ENCODE data around the gene PFN1. TPM values are rescaled to one million over a fixed set of nuclear protein-coding genes. Genes with fewer than 3 reads are reported as not detected.
A peak's percentile ranks its signal among the peaks of the same experiment; 100 is the strongest.

The PFN1 gene
- total and polyA plus RNA-seq, 2 of the 8 experiments (the other 6 are each of a cell fraction or from before 2014, with no cell fraction given): 1,355 to 1,949 TPM

DNA sequence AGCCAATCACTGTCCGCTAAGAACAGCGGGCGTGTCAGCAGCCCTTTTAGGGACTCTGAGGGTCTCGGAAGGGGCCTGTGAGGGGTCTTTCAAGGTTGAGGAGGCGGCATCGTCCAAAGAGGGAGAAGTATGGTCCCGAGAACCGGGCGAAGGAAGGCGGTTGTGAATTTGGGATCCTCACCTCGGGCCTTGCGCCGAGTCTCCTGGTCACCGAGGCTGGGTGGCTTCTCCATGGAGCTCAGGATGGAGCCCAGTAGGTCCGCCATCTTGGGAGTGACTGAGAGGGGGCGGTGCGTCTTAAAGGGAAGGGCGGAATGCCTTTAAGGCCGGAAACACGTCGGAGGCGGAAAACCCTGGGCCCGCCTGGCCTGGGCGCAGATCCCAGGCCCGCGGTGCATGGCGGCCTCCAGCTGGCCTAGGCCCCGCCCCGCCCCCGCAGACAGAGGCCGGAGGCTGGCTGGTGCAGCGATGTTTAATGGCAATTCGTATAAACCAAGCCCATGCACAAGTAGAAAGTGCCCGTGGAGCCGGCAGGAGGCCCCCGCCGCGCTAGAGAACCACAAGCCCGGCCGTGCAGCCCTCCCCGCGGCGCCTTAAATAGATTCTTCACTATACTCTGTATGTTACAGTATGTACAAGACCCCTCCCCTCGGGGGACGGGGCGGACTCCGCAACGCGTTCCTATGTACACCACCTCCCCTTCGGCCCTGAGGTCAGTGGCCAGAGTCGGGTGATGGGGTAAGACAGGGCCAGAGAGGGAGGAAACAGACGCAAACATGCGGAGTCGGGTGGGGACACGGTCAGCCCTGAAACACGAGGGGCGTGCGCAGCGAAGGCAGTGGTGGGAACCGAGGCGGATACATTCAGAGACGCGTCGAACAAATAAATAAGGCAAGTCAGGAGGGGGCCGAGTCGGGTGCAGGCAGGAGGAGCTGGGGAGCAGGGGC lies 19.5 kb upstream of the PFN1 start, which contains the start of gene SPAG7:
SPAG7 (minus strand) TSS at position 279 of the 947 bp plus-strand sequence; CDS start at position 266, 13 bp downstream.
- Histone ChIP-seq H3K56ac (replicated peaks; ENCODE audit: insufficient read length, low read depth, low read length) (peak within 1 kb of the TSS; percentile 83), H3K23ac (ENCODE audit: insufficient read length) (no peak within 1 kb of the TSS), H3K27ac (ENCODE audit: low read depth, low read length) (peak within 1 kb of the TSS; percentile 96), H3K23me2 (ENCODE audit: low read depth, low read length) (peaks cover 19% of the 10 kb centered on the region; the same call in 1 of the 2 replicates), H3K79me1 (ENCODE audit: low read depth, low read length) (peaks cover 3% of the 10 kb centered on the region; the same call in 1 of the 2 replicates), H2AK5ac (ENCODE audit: low read depth, low read length) (peak within 1 kb of the TSS; percentile 75), H3K14ac (ENCODE audit: insufficient read length) (peak within 1 kb of the TSS; percentile 29), H3K4me1 (replicated peaks in 1 of 4; ENCODE audit: control insufficient read depth in 3 of 4, insufficient read depth in 4 of 4, low read length in 3 of 4) (peaks cover 2 to 16% (median 9%) of the 10 kb centered on the region in 4 experiments), H3K18ac (ENCODE audit: extremely low read depth, low read length) (peak within 1 kb of the TSS; percentile 100), H3K4ac (replicated peaks; ENCODE audit: insufficient read length, low read depth, low read length) (peak within 1 kb of the TSS; percentile 76), H4K8ac (ENCODE audit: extremely low read depth, insufficient read depth, low read length) (peak within 1 kb of the TSS; percentile 97), H4K20me1 (replicated peaks in 1 of 2; ENCODE audit: control insufficient read depth in 1 of 2, insufficient read depth in 2 of 2, low read length in 2 of 2) (peaks cover 2 to 6% of the 10 kb centered on the region in 2 experiments), H3K9me3 (ENCODE audit: insufficient read depth in 2 of 2, low read depth in 1 of 2, low read length in 1 of 2) (no peaks in the 10 kb centered on the region), H2AFZ (ENCODE audit: low read length) (no peak within 1 kb of the TSS), H3K79me2 (ENCODE audit: control insufficient read depth in 1 of 2, insufficient read depth in 2 of 2, low read length in 2 of 2) (peaks cover 0 to 16% of the 10 kb centered on the region in 2 experiments; a peak in 2 of 4 replicates), H3K9ac (replicated peaks in 1 of 4; ENCODE audit: extremely low read depth in 1 of 4, low read depth in 3 of 4, low read length in 3 of 4) (peak within 1 kb of the TSS; percentile 86 to 98 (median 92)), H3K36me3 (ENCODE audit: control insufficient read depth in 2 of 4, insufficient read depth in 4 of 4, low read length in 3 of 4) (peaks cover 0 to 11% (median 0%) of the 10 kb centered on the region in 4 experiments; a peak in 1 of 8 replicates), H2BK5ac (ENCODE audit: low read depth, low read length) (peak within 1 kb of the TSS; percentile 99), H3K4me2 (ENCODE audit: insufficient read depth in 1 of 2, low read depth in 2 of 2, low read length in 2 of 2) (peak within 1 kb of the TSS; percentile 92 to 99), H3K4me3 (ENCODE audit: extremely low read depth in 1 of 4, insufficient read depth in 2 of 4, low read depth in 3 of 4, low read length in 4 of 4) (peak within 1 kb of the TSS; percentile 71 to 90 (median 85)), H3K27me3 (replicated peaks in 1 of 4; ENCODE audit: control insufficient read depth in 3 of 4, extremely low read depth in 1 of 4, insufficient read depth in 3 of 4, low read length in 3 of 4) (peaks cover 0 to 4% (median 2%) of the 10 kb centered on the region in 4 experiments; a peak in 3 of 7 replicates), H2BK12ac (ENCODE audit: low read depth, low read length) (peak within 1 kb of the TSS; percentile 99), H4K5ac (ENCODE audit: insufficient read length, low read depth, low read length) (peak within 1 kb of the TSS; percentile 95), H2BK120ac (replicated peaks; ENCODE audit: low read depth, low read length) (no peak within 1 kb of the TSS), H2BK15ac (ENCODE audit: low read length) (peak within 1 kb of the TSS; percentile 99; the same call in 1 of the 2 replicates), H2BK20ac (ENCODE audit: low read length) (peak within 1 kb of the TSS; percentile 48; the same call in 1 of the 2 replicates), H4K91ac (replicated peaks; ENCODE audit: insufficient read length, low read length) (peak within 1 kb of the TSS; percentile 97)
- FAIRE-seq (no peak), DNase-seq (ENCODE audit: low read depth in 1 of 2, low spot score in 2 of 2) (peak; percentile 90 to 98)
- WGBS, 2 experiments (ENCODE audit: extremely low coverage in 1 of 2, insufficient coverage in 1 of 2, insufficient read length in 1 of 2, insufficient replicate concordance in 2 of 2, low coverage in 1 of 2, low lambda C conversion rate in 2 of 2, missing lambda C conversion rate in 1 of 2): 3% methylated on average over 65 of the region's 66 CpGs; no CpG with 5 or more reads in 1 of the 2 experiments
- POLR2A ChIA-PET (ENCODE audit: partially characterized antibody): interaction anchor here (0.7 to 32.4 kb wide), 23 partner anchors 11 to 185 kb away, joined by 3 to 987 read pairs (median 4); partner anchors contain the start of genes C17orf107, CAMTA2, ENO3 and INCA1
- CTCF ChIA-PET (ENCODE audit: partially characterized antibody): interaction anchor here (0.6 to 7.3 kb wide), 10 partner anchors 10 to 197 kb away, joined by 3 to 41 read pairs (median 5); partner anchors contain the start of genes ENO3, PFN1 and SLC25A11
- TF ChIP-seq YY1 (IDR thresholded peaks at IDR 0.05; ENCODE audit: low read depth, low read length) (peak; percentile 98), TCF12 (IDR thresholded peaks at IDR 0.05; ENCODE audit: low read depth, low read length) (no peak), NRF1 (IDR thresholded peaks at IDR 0.05; ENCODE audit: low read depth, low read length) (no peak), CHD1 (IDR thresholded peaks at IDR 0.05; ENCODE audit: low read depth, low read length) (no peak; the same call in 1 of the 2 replicates), SP4 (IDR thresholded peaks at IDR 0.05; ENCODE audit: low read length) (no peak)
- TF ChIP-seq, protein P1, sequence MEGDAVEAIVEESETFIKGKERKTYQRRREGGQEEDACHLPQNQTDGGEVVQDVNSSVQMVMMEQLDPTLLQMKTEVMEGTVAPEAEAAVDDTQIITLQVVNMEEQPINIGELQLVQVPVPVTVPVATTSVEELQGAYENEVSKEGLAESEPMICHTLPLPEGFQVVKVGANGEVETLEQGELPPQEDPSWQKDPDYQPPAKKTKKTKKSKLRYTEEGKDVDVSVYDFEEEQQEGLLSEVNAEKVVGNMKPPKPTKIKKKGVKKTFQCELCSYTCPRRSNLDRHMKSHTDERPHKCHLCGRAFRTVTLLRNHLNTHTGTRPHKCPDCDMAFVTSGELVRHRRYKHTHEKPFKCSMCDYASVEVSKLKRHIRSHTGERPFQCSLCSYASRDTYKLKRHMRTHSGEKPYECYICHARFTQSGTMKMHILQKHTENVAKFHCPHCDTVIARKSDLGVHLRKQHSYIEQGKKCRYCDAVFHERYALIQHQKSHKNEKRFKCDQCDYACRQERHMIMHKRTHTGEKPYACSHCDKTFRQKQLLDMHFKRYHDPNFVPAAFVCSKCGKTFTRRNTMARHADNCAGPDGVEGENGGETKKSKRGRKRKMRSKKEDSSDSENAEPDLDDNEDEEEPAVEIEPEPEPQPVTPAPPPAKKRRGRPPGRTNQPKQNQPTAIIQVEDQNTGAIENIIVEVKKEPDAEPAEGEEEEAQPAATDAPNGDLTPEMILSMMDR (IDR thresholded peaks at IDR 0.05; ENCODE audit: control extremely low read depth in 1 of 3, insufficient read depth in 1 of 3, low read depth in 1 of 3, low read length in 3 of 3): no peak
- TF ChIP-seq, protein P2, sequence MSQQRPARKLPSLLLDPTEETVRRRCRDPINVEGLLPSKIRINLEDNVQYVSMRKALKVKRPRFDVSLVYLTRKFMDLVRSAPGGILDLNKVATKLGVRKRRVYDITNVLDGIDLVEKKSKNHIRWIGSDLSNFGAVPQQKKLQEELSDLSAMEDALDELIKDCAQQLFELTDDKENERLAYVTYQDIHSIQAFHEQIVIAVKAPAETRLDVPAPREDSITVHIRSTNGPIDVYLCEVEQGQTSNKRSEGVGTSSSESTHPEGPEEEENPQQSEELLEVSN (IDR thresholded peaks at IDR 0.05): peak; percentile 52

All from H1 (cell line).